IPS DF 4.7 (cell line): ENCODE data around the gene CKS1B.

ENCODE experiments used
- DNase-seq: peaks from one replicate; pipeline ENCODE4 v3.0.0-alpha.2; 2013; ENCODE audit warnings: low spot score; ENCODE audit errors: extremely low read depth

Gene CKS1B

GRCh38 chr1:154945962-154946850, 28.3 kb upstream of the CKS1B start:
- no peak for DNase-seq

- no peak for DNase-seq
Observed at GRCh38 chr1:154948079-154948478, 26.4 kb upstream of the CKS1B start.

GRCh38 chr1:154951901-154952657, 22.4 kb upstream of the CKS1B start:
- no peak for DNase-seq

- no peak for DNase-seq
Observed at GRCh38 chr1:154952664-154953063, 21.8 kb upstream of the CKS1B start.

- no peak for DNase-seq
Observed at GRCh38 chr1:154953611-154954038, 20.9 kb upstream of the CKS1B start.

- DNase-seq: no peak
Observed at GRCh38 chr1:154954541-154954940, 19.9 kb upstream of the CKS1B start.

GRCh38 chr1:154955039-154955717, 19.3 kb upstream of the CKS1B start:
- DNase-seq: no peak

- DNase-seq: no peak
Observed at GRCh38 chr1:154955718-154956543, 18.6 kb upstream of the CKS1B start, which contains the start of gene PBXIP1. Gene PBXIP1 (minus strand): TSS chr1:154956099. CDS start chr1:154953721, 2,378 bp downstream.

- DNase-seq: no peak
Observed at GRCh38 chr1:154956544-154956941, 17.9 kb upstream of the CKS1B start.

- DNase-seq: no peak
Observed at GRCh38 chr1:154957091-154957657, 17.3 kb upstream of the CKS1B start.

- no peak for DNase-seq
Observed at GRCh38 chr1:154958036-154958435, 16.4 kb upstream of the CKS1B start.

- DNase-seq: no peak
Observed at GRCh38 chr1:154958681-154959425, 15.6 kb upstream of the CKS1B start.

GRCh38 chr1:154959426-154959780, 15.1 kb upstream of the CKS1B start:
- no peak for DNase-seq

- no peak for DNase-seq
Observed at GRCh38 chr1:154960446-154961136, 13.9 kb upstream of the CKS1B start.

GRCh38 chr1:154961207-154962155, 13.0 kb upstream of the CKS1B start, which contains the start of gene PYGO2:
Gene PYGO2 (minus strand): TSS chr1:154961782. CDS start chr1:154961576, 206 bp downstream.
- no peak for DNase-seq

- DNase-seq: no peak
Observed at GRCh38 chr1:154962156-154962749, 12.2 kb upstream of the CKS1B start.

GRCh38 chr1:154962795-154963330, 11.6 kb upstream of the CKS1B start:
- no peak for DNase-seq
